ENCODE data around the gene RAB11A. TPM values are rescaled to one million over a fixed set of nuclear protein-coding genes. Genes with fewer than 3 reads are reported as not detected.

Gene RAB11A
- polyA plus RNA-seq, 1 donor from 2014 or later = 600 TPM

GRCh38 chr15:65920825-65921309 is 51.6 kb downstream of the RAB11A start:
- H3K27ac ChIP-seq (ENCODE audit: low read length) = no peak overlapping the region
- H3K9ac ChIP-seq (ENCODE audit: low read length) = no peak overlapping the region
- H3K79me2 ChIP-seq (replicated peaks; ENCODE audit: insufficient read depth, low read length) = no peaks in the 10 kb centered on the region
- H3K4me2 ChIP-seq (ENCODE audit: low read length) = no peak overlapping the region
- no peaks in the 10 kb centered on the region for H3F3A ChIP-seq (ENCODE audit: insufficient read depth, low read length, poor library complexity, severe bottlenecking)
- H2AFZ ChIP-seq (ENCODE audit: low read depth, low read length) = no peak overlapping the region
- no peak overlapping the region for H3K4me3 ChIP-seq (ENCODE audit: low read length)
- H3K27me3 ChIP-seq (ENCODE audit: insufficient read depth, low read depth, low read length) = no peaks in the 10 kb centered on the region
- no peaks in the 10 kb centered on the region for H3K9me3 ChIP-seq (ENCODE audit: low read length)
- H4K20me1 ChIP-seq (ENCODE audit: insufficient read depth) = no peaks in the 10 kb centered on the region
- TF ChIP-seq POLR2AphosphoS5 (IDR thresholded peaks at IDR 0.05) (no peak), EZH2 (IDR thresholded peaks at IDR 0.05; ENCODE audit: borderline replicate concordance, insufficient read depth, low read length, poor library complexity, severe bottlenecking) (no peak), MXI1 (conservative IDR thresholded peaks at IDR 0.05; ENCODE audit: poor library complexity, severe bottlenecking) (no peak), RAD21 (conservative IDR thresholded peaks at IDR 0.05) (no peak), REST (IDR thresholded peaks at IDR 0.05; ENCODE audit: borderline replicate concordance) (no peak), CTCF (IDR thresholded peaks at IDR 0.05; ENCODE audit: poor library complexity, severe bottlenecking) (no peak), TAF1 (IDR thresholded peaks at IDR 0.05; ENCODE audit: low read depth) (no peak), EP300 (conservative IDR thresholded peaks at IDR 0.05; ENCODE audit: poor library complexity, severe bottlenecking) (no peak), SMC3 (conservative IDR thresholded peaks at IDR 0.05; ENCODE audit: poor library complexity) (no peak)
- H3K9me2 ChIP-seq (ENCODE audit: insufficient read depth, low read length) = no peaks in the 10 kb centered on the region
- H3K36me3 ChIP-seq (ENCODE audit: insufficient read depth, low read length) = no peaks in the 10 kb centered on the region

GRCh38 chr15:65921780-65922179 is 52.5 kb downstream of the RAB11A start:
- Histone ChIP-seq H3K9me2 (ENCODE audit: insufficient read depth, low read length) (no peaks in the 10 kb centered on the region), H3K27ac (ENCODE audit: low read length) (no peak overlapping the region)
- no peak for TF ChIP-seq TAF1 (IDR thresholded peaks at IDR 0.05; ENCODE audit: low read depth)
- no peak for TF ChIP-seq RAD21 (conservative IDR thresholded peaks at IDR 0.05)
- TF ChIP-seq EZH2 (IDR thresholded peaks at IDR 0.05; ENCODE audit: borderline replicate concordance, insufficient read depth, low read length, poor library complexity, severe bottlenecking) = no peak
- TF ChIP-seq SMC3 (conservative IDR thresholded peaks at IDR 0.05; ENCODE audit: poor library complexity) = no peak
- no peak for TF ChIP-seq CTCF (IDR thresholded peaks at IDR 0.05; ENCODE audit: poor library complexity, severe bottlenecking)
- no peak for TF ChIP-seq REST (IDR thresholded peaks at IDR 0.05; ENCODE audit: borderline replicate concordance)
- no peak for TF ChIP-seq EP300 (conservative IDR thresholded peaks at IDR 0.05; ENCODE audit: poor library complexity, severe bottlenecking)
- no peak for TF ChIP-seq POLR2AphosphoS5 (IDR thresholded peaks at IDR 0.05)
- no peak for TF ChIP-seq MXI1 (conservative IDR thresholded peaks at IDR 0.05; ENCODE audit: poor library complexity, severe bottlenecking)

More at GRCh38 chr15:65921780-65922179, 52.5 kb downstream of the RAB11A start:
- Histone ChIP-seq H3F3A (ENCODE audit: insufficient read depth, low read length, poor library complexity, severe bottlenecking) (no peaks in the 10 kb centered on the region), H3K9ac (ENCODE audit: low read length) (no peak overlapping the region), H3K4me3 (ENCODE audit: low read length) (no peak overlapping the region), H4K20me1 (ENCODE audit: insufficient read depth) (no peaks in the 10 kb centered on the region), H3K27me3 (ENCODE audit: insufficient read depth, low read depth, low read length) (no peaks in the 10 kb centered on the region), H3K9me3 (ENCODE audit: low read length) (no peaks in the 10 kb centered on the region), H3K36me3 (ENCODE audit: insufficient read depth, low read length) (no peaks in the 10 kb centered on the region), H2AFZ (ENCODE audit: low read depth, low read length) (no peak overlapping the region), H3K79me2 (replicated peaks; ENCODE audit: insufficient read depth, low read length) (no peaks in the 10 kb centered on the region), H3K4me2 (ENCODE audit: low read length) (no peak overlapping the region)
